Mononuclear cell (primary cell): ENCODE results near the gene BOK. TPM values are rescaled to one million over a fixed set of nuclear protein-coding genes. Genes with fewer than 3 reads are reported as not detected.
A peak's percentile ranks its signal among the peaks of the same experiment; 100 is the strongest.
"Not testable (repeated sequence)": the region's sequence is repeated elsewhere in the genome, so short reads cannot be mapped to it uniquely, and the experiment has no call there.

Source experiments
- H3K27me3 ChIP-seq: 2 replicates; pipeline ENCODE4 v1.6.0; 2011; ENCODE audit warnings: low read length, control low read depth; ENCODE audit not compliant: insufficient read depth
- H3K4me1 ChIP-seq: 2 replicates; pipeline ENCODE4 v1.5.1; 2011; ENCODE audit warnings: mild to moderate bottlenecking, low read length, control low read depth; ENCODE audit not compliant: insufficient read depth
- H3K4me3 ChIP-seq: 2 replicates; pipeline ENCODE4 v1.5.1; 2011; ENCODE audit warnings: mild to moderate bottlenecking, low read length, moderate library complexity
- H3K9me3 ChIP-seq: 2 replicates; pipeline ENCODE4 v1.5.1; 2011; ENCODE audit warnings: low read depth, mild to moderate bottlenecking, control low read depth, low read length
- total RNA-seq: library from RNA; depleted of rRNA; stranded (reverse); fragments of >200 nt; gene quantifications from one replicate; pipeline ENCODE4 v1.2.3, GENCODE V29; 2012

Gene BOK
- 0.52 TPM for total RNA-seq

DNA sequence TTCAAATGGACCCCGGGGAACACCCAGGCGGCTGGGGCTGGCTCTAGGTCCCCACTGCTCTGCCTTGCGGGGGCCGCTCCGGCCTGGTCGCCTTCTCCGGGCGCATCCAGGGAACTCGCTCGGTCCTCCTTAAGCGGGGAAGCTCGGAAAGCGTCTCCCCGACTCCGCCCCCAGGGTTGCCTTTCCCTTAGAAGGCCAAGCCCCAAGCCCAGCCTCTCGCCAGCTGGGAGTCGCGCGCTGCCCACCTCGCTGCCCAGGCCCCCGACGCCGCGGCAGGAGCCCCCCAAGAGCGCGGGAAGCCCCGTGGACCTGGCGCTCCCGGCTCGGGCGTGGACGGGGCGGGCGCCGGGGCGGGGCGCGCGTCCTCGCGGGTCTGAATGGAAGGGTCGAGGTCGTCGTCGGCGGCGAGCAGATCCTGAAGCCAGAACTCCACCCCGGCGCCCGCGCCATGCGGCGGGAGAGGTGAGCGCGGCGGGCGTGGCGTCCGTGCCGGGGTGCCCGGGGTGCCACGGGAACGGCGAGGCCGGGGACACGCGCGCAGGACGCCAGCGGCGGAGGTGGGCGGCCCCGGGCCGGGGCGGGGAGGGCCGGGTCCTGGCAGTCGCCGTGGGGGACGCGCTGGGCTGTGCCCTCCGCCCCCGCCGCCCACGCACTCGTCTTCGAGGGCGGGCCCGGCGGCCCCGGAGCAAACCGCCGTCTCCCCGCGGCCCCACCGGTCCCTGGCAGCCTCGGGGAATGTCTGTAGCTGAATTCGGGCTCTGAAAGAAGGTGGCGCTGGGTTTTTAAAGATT is at the start of gene BOK:
Gene BOK (plus strand): TSS at position 214 of the 791 bp plus-strand sequence. CDS start 739 bp downstream, outside the sequence.
- peaks cover 29% of the 10 kb centered on the region for H3K27me3 ChIP-seq
- no peaks in the 10 kb centered on the region for H3K4me1 ChIP-seq
- H3K4me3 ChIP-seq = peak within 1 kb of the TSS; percentile 22
- no peaks in the 10 kb centered on the region for H3K9me3 ChIP-seq

DNA sequence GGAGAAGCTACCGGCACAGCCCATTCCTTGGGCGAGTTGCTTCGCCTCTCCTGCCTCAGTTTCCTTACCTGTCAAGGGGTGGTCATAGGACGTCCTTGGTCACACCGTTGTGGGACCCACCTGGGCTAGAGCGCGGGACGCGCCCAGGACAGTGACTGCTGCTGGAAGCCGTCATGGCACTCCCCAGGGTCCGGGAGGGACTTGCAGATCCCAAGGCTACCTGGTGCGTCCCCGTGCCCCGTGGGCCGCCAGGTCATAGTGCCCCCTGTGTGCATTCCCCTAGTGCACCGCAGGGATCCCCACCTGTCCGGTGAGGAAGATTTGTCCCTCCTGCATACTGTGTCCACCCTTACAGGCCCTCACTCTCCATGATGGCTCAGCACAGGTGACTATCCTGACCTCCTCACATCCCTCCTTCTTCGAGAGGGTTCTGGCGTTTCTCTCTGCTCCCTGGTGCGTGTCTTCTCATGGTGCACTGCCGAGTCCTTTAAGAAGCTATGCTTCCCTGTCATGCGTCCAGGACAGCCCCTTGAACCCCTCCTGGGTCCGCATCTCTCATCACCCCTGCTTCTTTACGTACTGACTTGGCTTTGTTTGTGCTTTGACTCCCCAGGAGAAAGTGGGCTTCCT is 49.3 kb upstream of the BOK start:
- peak overlapping the region; percentile 65 for H3K4me3 ChIP-seq

GRCh38 chr2:241511091-241511741 is 47.3 kb upstream of the BOK start:
- H3K27me3 ChIP-seq = no peaks in the 10 kb centered on the region
- no peaks in the 10 kb centered on the region for H3K9me3 ChIP-seq
- no peak overlapping the region for H3K4me3 ChIP-seq

More for the DNA sequence above, 49.3 kb upstream of the BOK start:
- Histone ChIP-seq H3K4me1 (peaks cover 21% of the 10 kb centered on the region), H3K27me3 (no peaks in the 10 kb centered on the region), H3K9me3 (no peaks in the 10 kb centered on the region)

DNA sequence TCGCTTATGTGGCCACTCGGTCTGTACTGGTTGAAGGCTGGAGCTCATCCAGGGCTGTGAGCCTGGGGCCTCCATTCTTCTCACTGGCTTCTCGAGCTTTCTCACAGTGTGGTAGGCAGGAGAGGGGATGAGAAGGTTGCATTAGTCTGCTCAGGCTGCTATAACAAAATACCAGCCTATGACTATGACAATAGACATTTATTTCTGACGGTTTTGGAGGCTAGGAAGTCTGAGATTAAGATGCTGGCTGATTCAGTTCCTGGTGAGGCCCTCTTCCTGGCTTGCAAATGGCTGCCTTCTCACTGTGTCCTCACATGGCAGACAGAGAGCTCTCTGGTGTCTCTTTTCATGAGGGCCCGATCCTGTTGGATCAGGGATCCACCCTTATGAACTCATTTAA is 44.0 kb upstream of the BOK start:
- Histone ChIP-seq H3K27me3 (no peaks in the 10 kb centered on the region), H3K9me3 (no peaks in the 10 kb centered on the region), H3K4me3 (no peak overlapping the region), H3K4me1 (no peaks in the 10 kb centered on the region)

More at GRCh38 chr2:241511091-241511741, 47.3 kb upstream of the BOK start:
- H3K4me1 ChIP-seq = peaks cover 21% of the 10 kb centered on the region

GRCh38 chr2:241514986-241515737 is 43.4 kb upstream of the BOK start:
- H3K27me3 ChIP-seq = no peaks in the 10 kb centered on the region
- no peaks in the 10 kb centered on the region for H3K4me1 ChIP-seq
- no peak overlapping the region for H3K4me3 ChIP-seq
- H3K9me3 ChIP-seq = no peaks in the 10 kb centered on the region

- Histone ChIP-seq H3K4me1 (no peaks in the 10 kb centered on the region), H3K4me3 (no peak overlapping the region), H3K27me3 (no peaks in the 10 kb centered on the region), H3K9me3 (no peaks in the 10 kb centered on the region)
Observed at GRCh38 chr2:241516520-241516965, 42.0 kb upstream of the BOK start.

- Histone ChIP-seq H3K9me3 (no peaks in the 10 kb centered on the region), H3K4me3 (no peak overlapping the region), H3K27me3 (no peaks in the 10 kb centered on the region), H3K4me1 (no peaks in the 10 kb centered on the region)
Observed at GRCh38 chr2:241517297-241517696, 41.2 kb upstream of the BOK start.

DNA sequence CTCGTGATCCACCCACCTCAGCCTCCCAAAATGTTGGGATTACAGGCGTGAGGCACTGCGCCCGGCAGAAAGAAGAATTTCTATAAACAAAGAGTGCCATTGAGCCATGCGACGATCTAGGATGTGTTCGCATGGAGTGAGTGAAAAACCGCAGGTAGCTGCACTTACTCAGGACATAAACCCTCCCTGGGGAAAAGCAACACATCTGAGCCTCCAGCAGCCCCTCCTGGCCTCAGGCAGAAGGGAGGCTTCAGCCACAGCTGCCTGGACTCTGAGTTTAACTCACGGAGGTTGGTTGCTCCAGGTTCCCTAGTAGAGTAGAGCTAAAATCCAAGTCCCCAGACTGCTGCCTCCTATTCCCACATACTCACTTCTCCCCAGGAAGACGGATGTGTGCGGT is 38.9 kb upstream of the BOK start:
- no peaks in the 10 kb centered on the region for H3K4me1 ChIP-seq
- no peaks in the 10 kb centered on the region for H3K27me3 ChIP-seq
- H3K9me3 ChIP-seq = no peaks in the 10 kb centered on the region
- no peak overlapping the region for H3K4me3 ChIP-seq

DNA sequence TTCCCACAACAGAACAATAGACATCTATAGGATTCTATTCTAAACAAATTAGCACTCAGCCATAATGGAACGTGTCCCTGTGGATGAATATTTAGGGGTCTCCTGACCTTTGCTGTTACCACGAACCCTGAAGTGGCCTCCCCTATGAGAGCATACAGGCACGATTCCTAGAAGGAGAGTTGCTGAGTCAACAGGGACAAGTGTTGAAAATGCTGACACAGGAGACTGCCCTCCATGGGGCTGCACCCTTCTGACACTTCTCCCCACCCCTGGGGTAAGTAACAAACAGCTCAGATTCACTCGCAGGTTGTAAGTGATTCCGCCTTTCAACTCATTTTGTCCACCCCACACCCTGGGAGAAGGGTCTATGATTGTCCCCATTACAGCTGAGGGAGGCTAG is 36.1 kb upstream of the BOK start:
- H3K4me1 ChIP-seq = no peaks in the 10 kb centered on the region
- H3K4me3 ChIP-seq = no peak overlapping the region
- H3K9me3 ChIP-seq = no peaks in the 10 kb centered on the region
- H3K27me3 ChIP-seq = no peaks in the 10 kb centered on the region

DNA sequence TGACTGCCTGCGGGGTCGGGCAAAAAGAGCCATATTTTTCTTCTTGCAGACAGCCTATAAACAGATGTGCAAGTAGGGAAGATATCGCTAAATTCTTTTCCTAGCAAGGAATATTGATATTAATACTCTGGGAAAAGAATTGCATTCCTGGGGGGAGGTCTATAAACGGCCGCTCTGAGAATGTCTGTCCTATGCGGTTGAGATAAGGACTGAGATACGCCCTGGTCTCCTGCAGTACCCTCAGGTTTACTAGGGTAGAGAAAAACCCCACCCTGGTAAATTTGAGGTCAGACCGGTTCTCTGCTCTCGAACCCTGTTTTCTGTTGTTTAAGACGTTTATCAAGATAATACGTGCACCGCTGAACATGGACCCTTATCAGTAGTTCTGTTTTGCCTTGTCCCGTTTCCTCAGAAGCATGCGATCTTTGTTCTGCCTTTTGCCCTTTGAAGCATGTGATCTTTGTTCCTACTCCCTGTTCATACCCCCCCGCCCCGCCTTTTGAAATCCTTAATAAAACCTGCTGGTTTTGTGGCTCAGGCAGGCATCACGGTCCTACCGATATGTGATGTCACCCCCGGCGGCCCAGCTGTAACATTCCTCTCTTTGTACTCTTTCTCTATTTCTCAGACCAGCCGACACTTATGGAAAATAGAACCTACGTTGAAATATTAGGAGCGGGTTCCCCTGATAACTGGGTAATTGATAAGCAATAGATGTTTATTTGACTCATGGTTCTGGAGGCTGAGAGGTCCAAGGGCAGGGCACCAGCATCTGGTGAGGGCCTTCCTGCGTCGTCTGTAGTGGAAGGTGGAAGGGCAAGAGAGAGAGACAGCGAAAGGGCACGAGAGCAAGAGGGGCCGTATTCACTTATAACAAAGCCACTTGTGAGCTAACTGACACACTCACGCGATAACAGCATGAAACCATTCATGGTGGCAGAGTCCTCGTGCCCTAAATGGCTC is 32.4 kb upstream of the BOK start:
- H3K27me3 ChIP-seq, H3K4me3 ChIP-seq, H3K4me1 ChIP-seq, H3K9me3 ChIP-seq: not testable (repeated sequence)

GRCh38 chr2:241530571-241530970 is 28.0 kb upstream of the BOK start:
- H3K4me1 ChIP-seq = no peaks in the 10 kb centered on the region
- H3K4me3 ChIP-seq = no peak overlapping the region
- no peaks in the 10 kb centered on the region for H3K9me3 ChIP-seq
- H3K27me3 ChIP-seq = no peaks in the 10 kb centered on the region

- Histone ChIP-seq H3K4me1 (no peaks in the 10 kb centered on the region), H3K4me3 (no peak overlapping the region), H3K9me3 (no peaks in the 10 kb centered on the region), H3K27me3 (no peaks in the 10 kb centered on the region)
Observed at GRCh38 chr2:241531161-241531722, 27.3 kb upstream of the BOK start.

DNA sequence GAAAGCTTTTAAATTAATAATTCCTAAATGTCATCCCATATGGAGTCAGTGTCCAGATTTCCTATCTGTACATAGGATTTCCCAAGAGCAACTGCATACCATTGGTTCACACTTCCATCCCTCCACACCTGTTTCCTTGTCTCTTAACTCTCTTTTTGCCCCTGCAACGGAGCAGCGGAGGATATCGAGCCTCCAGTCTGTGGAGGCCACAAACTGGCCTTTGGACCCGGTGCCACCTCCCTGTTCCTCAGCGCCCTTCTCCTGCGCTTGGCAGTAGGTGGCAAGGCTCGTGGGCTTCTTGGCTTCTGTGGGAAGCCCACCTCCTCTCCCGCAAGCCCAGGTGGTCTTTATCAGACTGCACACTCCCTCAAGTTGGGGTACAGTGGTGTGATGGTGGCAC is 26.4 kb upstream of the BOK start:
- Histone ChIP-seq H3K4me1 (no peaks in the 10 kb centered on the region), H3K4me3 (no peak overlapping the region), H3K9me3 (no peaks in the 10 kb centered on the region), H3K27me3 (no peaks in the 10 kb centered on the region)
